GM12864 (cell line): Measurements from ENCODE around the gene EXOG.
A peak's percentile ranks its signal among the peaks of the same experiment; 100 is the strongest.

Experiments used
- DNase-seq: peaks from one replicate; pipeline ENCODE4 v3.0.0-alpha.2; 2011; ENCODE audit warnings: low read depth
- H3K4me3 ChIP-seq: 2 replicates; pipeline ENCODE4 v1.5.1; 2011; ENCODE audit warnings: mild to moderate bottlenecking, low read depth, low read length, control low read depth
- CTCF ChIP-seq: IDR thresholded peaks from 2 replicates; pipeline ENCODE4 v1.5.1; 2011; ENCODE audit warnings: low read depth, mild to moderate bottlenecking, moderate library complexity, low read length, control low read depth, inconsistent platforms; ENCODE audit errors: missing control alignments

The EXOG gene

GRCh38 chr3:38454884-38455638, 41.1 kb upstream of the EXOG start:
- no peak for TF ChIP-seq CTCF
- no peak for DNase-seq
- H3K4me3 ChIP-seq, result peak overlapping the region; percentile 64

GRCh38 chr3:38455639-38456430, 40.3 kb upstream of the EXOG start:
- no peak for TF ChIP-seq CTCF
- no peak for DNase-seq

GRCh38 chr3:38457111-38458003, 38.8 kb upstream of the EXOG start:
- no peak overlapping the region for H3K4me3 ChIP-seq
- TF ChIP-seq CTCF, result no peak
- DNase-seq, result no peak

More at GRCh38 chr3:38455639-38456430, 40.3 kb upstream of the EXOG start:
- H3K4me3 ChIP-seq, result peak overlapping the region; percentile 64

GRCh38 chr3:38458796-38459498, 37.2 kb upstream of the EXOG start:
- TF ChIP-seq CTCF, result no peak
- H3K4me3 ChIP-seq, result no peak overlapping the region
- DNase-seq, result no peak

- no peak for TF ChIP-seq CTCF
- DNase-seq, result no peak
- H3K4me3 ChIP-seq, result no peak overlapping the region
These were observed 36.6 kb upstream of the EXOG start for GRCh38 chr3:38459499-38460048.
